NCI-H2081 treated with DMSO at 0.1 percent for 48 hours (cell line): ENCODE measurements around the gene MACROD2.
"Not testable (repeated sequence)": the region's sequence is repeated elsewhere in the genome, so short reads cannot be mapped to it uniquely, and the experiment has no call there.

Experiments used
- DNase-seq: peaks from one replicate; lab custom pipeline; 2025; lab: John Stamatoyannopoulos, UW

MACROD2 gene

GRCh38 chr20:14410869-14411555 is 415.7 kb downstream of the MACROD2 start:
- DNase-seq: no peak

- DNase-seq: no peak
These were observed 416.9 kb downstream of the MACROD2 start for GRCh38 chr20:14412065-14412681.

- no peak for DNase-seq
These were observed 418.5 kb downstream of the MACROD2 start for GRCh38 chr20:14413835-14414234.

GRCh38 chr20:14414560-14414959 is 419.2 kb downstream of the MACROD2 start:
- no peak for DNase-seq

- DNase-seq: peak; percentile 3
These were observed 420.2 kb downstream of the MACROD2 start for GRCh38 chr20:14415467-14415866.

- DNase-seq: no peak
These were observed 423.1 kb downstream of the MACROD2 start for GRCh38 chr20:14418376-14418775.

GRCh38 chr20:14422892-14423291 is 427.6 kb downstream of the MACROD2 start:
- no peak for DNase-seq

GRCh38 chr20:14431568-14431967 is 436.3 kb downstream of the MACROD2 start:
- no peak for DNase-seq

- DNase-seq: no peak
These were observed 436.8 kb downstream of the MACROD2 start for GRCh38 chr20:14432085-14432484.

- DNase-seq: no peak
These were observed 437.3 kb downstream of the MACROD2 start for GRCh38 chr20:14432597-14432996.

GRCh38 chr20:14434384-14435136 is 439.2 kb downstream of the MACROD2 start:
- DNase-seq: no peak

- no peak for DNase-seq
These were observed 445.9 kb downstream of the MACROD2 start for GRCh38 chr20:14441201-14441600.

- DNase-seq: no peak
These were observed 448.8 kb downstream of the MACROD2 start for GRCh38 chr20:14444106-14444505.

GRCh38 chr20:14445310-14445709 is 450.0 kb downstream of the MACROD2 start:
- no peak for DNase-seq

- DNase-seq: no peak
These were observed 450.6 kb downstream of the MACROD2 start for GRCh38 chr20:14445902-14446301.

- no peak for DNase-seq
These were observed 451.1 kb downstream of the MACROD2 start for GRCh38 chr20:14446446-14446845.

- no peak for DNase-seq
These were observed 454.0 kb downstream of the MACROD2 start for GRCh38 chr20:14449323-14449722.

- DNase-seq: no peak
These were observed 454.9 kb downstream of the MACROD2 start for GRCh38 chr20:14450256-14450655.

- DNase-seq: no peak
These were observed 456.1 kb downstream of the MACROD2 start for GRCh38 chr20:14451458-14451857.

- DNase-seq: no peak
These were observed 457.9 kb downstream of the MACROD2 start for GRCh38 chr20:14453259-14453658.

GRCh38 chr20:14454296-14454695 is 459.0 kb downstream of the MACROD2 start:
- no peak for DNase-seq

- DNase-seq: not testable (repeated sequence)
These were observed 471.9 kb downstream of the MACROD2 start for GRCh38 chr20:14467104-14467827.
